Measurements from ENCODE around the gene RIC8B.
A peak's percentile ranks its signal among the peaks of the same experiment; 100 is the strongest.
"Not testable (repeated sequence)": the region's sequence is repeated elsewhere in the genome, so short reads cannot be mapped to it uniquely, and the experiment has no call there.

Gene RIC8B

GRCh38 chr12:106919910-106920544, 145.5 kb downstream of the RIC8B start:
- no peak for DNase-seq
- Histone ChIP-seq H3K9me3 (ENCODE audit: severe bottlenecking) (peaks cover 2% of the 10 kb centered on the region), H3K4me3 (ENCODE audit: low read depth, low read length) (no peak overlapping the region), H3K27ac (no peak overlapping the region), H3K36me3 (no peaks in the 10 kb centered on the region), H3K27me3 (ENCODE audit: insufficient read depth, low read depth, severe bottlenecking) (peaks cover 10% of the 10 kb centered on the region)
- peak; percentile 39; the same call in 1 of the 2 replicates for TF ChIP-seq CTCF (IDR thresholded peaks at IDR 0.05; ENCODE audit: low read depth, low read length)

GRCh38 chr12:106921976-106922375, 147.5 kb downstream of the RIC8B start:
- not testable (repeated sequence) for H3K27ac ChIP-seq; H3K9me3 ChIP-seq (ENCODE audit: severe bottlenecking); DNase-seq; H3K4me3 ChIP-seq (ENCODE audit: low read depth, low read length); H3K36me3 ChIP-seq; H3K27me3 ChIP-seq (ENCODE audit: insufficient read depth, low read depth, severe bottlenecking)

GRCh38 chr12:106923594-106923993, 149.1 kb downstream of the RIC8B start:
- H3K27me3 ChIP-seq (ENCODE audit: insufficient read depth, low read depth, severe bottlenecking), result peaks cover 11% of the 10 kb centered on the region
- not testable (repeated sequence) for H3K4me3 ChIP-seq (ENCODE audit: low read depth, low read length); DNase-seq; H3K9me3 ChIP-seq (ENCODE audit: severe bottlenecking); H3K36me3 ChIP-seq; H3K27ac ChIP-seq

GRCh38 chr12:106924268-106924861, 149.9 kb downstream of the RIC8B start:
- H3K36me3 ChIP-seq, result no peaks in the 10 kb centered on the region
- peaks cover 2% of the 10 kb centered on the region for H3K9me3 ChIP-seq (ENCODE audit: severe bottlenecking)
- H3K27me3 ChIP-seq (ENCODE audit: insufficient read depth, low read depth, severe bottlenecking), result peaks cover 13% of the 10 kb centered on the region
- no peak for DNase-seq
- TF ChIP-seq CTCF (IDR thresholded peaks at IDR 0.05; ENCODE audit: low read depth, low read length), result no peak
- H3K4me3 ChIP-seq (ENCODE audit: low read depth, low read length), result no peak overlapping the region
- no peak overlapping the region for H3K27ac ChIP-seq

- TF ChIP-seq CTCF (IDR thresholded peaks at IDR 0.05; ENCODE audit: low read depth, low read length), result no peak
- Histone ChIP-seq H3K27me3 (ENCODE audit: insufficient read depth, low read depth, severe bottlenecking) (peaks cover 6% of the 10 kb centered on the region), H3K9me3 (ENCODE audit: severe bottlenecking) (peaks cover 2% of the 10 kb centered on the region), H3K36me3 (no peaks in the 10 kb centered on the region), H3K4me3 (ENCODE audit: low read depth, low read length) (no peak overlapping the region), H3K27ac (no peak overlapping the region)
- no peak for DNase-seq
Measured at GRCh38 chr12:106926657-106927056, 152.2 kb downstream of the RIC8B start.

- TF ChIP-seq CTCF (IDR thresholded peaks at IDR 0.05; ENCODE audit: low read depth, low read length), result no peak
- no peaks in the 10 kb centered on the region for H3K9me3 ChIP-seq (ENCODE audit: severe bottlenecking)
- no peaks in the 10 kb centered on the region for H3K36me3 ChIP-seq
- no peak overlapping the region for H3K4me3 ChIP-seq (ENCODE audit: low read depth, low read length)
- no peaks in the 10 kb centered on the region for H3K27me3 ChIP-seq (ENCODE audit: insufficient read depth, low read depth, severe bottlenecking)
- DNase-seq, result no peak
- no peak overlapping the region for H3K27ac ChIP-seq
Measured at GRCh38 chr12:106934277-106934676, 159.8 kb downstream of the RIC8B start.

Data from WERI-Rb-1 (cell line).